Activated CD8-positive, alpha-beta T cell treated with anti-CD3 and anti-CD28 coated beads for 36 hours (primary cell): ENCODE data around the gene C11orf97. TPM values are rescaled to one million over a fixed set of nuclear protein-coding genes. Genes with fewer than 3 reads are reported as not detected.

Experiments
- ATAC-seq: fragments of 200-7000 bp; cut with Tn5 transposase; one replicate; pipeline ENCODE4 v1.10.0; 2021; ENCODE audit warnings: mild to moderate bottlenecking, moderate library complexity
- CTCF ChIA-PET: fragments of 350-600 bp; sonication (Branson Sonifier 250); formaldehyde crosslinking; loops from one replicate; lab custom pipeline; 2021; ENCODE audit warnings: antibody characterized with exemption; lab: Charles Lee
- POLR2A ChIA-PET: fragments of 350-600 bp; sonication (Branson Sonifier 250); formaldehyde crosslinking; loops from one replicate; lab custom pipeline; 2021; ENCODE audit warnings: antibody characterized with exemption; lab: Charles Lee
- DNase-seq: peaks from one replicate; pipeline ENCODE4 v3.0.0-alpha.2; 2020
- H3K27ac Mint-ChIP-seq: one replicate; pipeline ENCODE4 v1.8.0; 2021; ENCODE audit warnings: mild to moderate bottlenecking, mixed read lengths
- H3K27me3 Mint-ChIP-seq: one replicate; pipeline ENCODE4 v1.8.0; 2021; ENCODE audit warnings: mixed read lengths
- H3K36me3 Mint-ChIP-seq: one replicate; pipeline ENCODE4 v1.8.0; 2021; ENCODE audit warnings: low read depth, mixed read lengths
- H3K4me1 Mint-ChIP-seq: one replicate; pipeline ENCODE4 v1.8.0; 2021; ENCODE audit warnings: low read depth, mixed read lengths
- H3K4me3 Mint-ChIP-seq: one replicate; pipeline ENCODE4 v1.8.0; 2021; ENCODE audit warnings: mild to moderate bottlenecking, moderate library complexity, mixed read lengths
- H3K9me3 Mint-ChIP-seq: one replicate; pipeline ENCODE4 v1.8.0; 2021; ENCODE audit warnings: mixed read lengths
- CTCF ChIP-seq: fragments of 200-600 bp; IDR thresholded peaks from one replicate; pipeline ENCODE4 v1.8.0; 2022; ENCODE audit warnings: antibody characterized with exemption, mild to moderate bottlenecking
- intact Hi-C: fragments of 100-400 bp; cut with micrococcal nuclease; formaldehyde crosslinking; loops from one replicate; pipeline ENCODE4 v1.10.0; 2022
- total RNA-seq, 2 experiments: library from RNA; stranded (reverse); gene quantifications; one replicate each; pipeline ENCODE4 v1.2.3, GENCODE V29; 2021

Gene C11orf97
- total RNA-seq, 2 experiments from 2014 or later: not detected

- CTCF ChIA-PET: no interaction called here
- ATAC-seq: no peak
- POLR2A ChIA-PET: no interaction called here
- Mint-ChIP-seq H3K4me1 (peaks cover 8% of the 10 kb centered on the region), H3K36me3 (no peaks in the 10 kb centered on the region), H3K27ac (no peak overlapping the region), H3K27me3 (peaks cover 12% of the 10 kb centered on the region), H3K4me3 (no peak overlapping the region), H3K9me3 (no peaks in the 10 kb centered on the region)
- intact Hi-C loops: no loop called here
- no peak for TF ChIP-seq CTCF
- no peak for DNase-seq
These were observed 27.2 kb downstream of the C11orf97 start for GRCh38 chr11:94539420-94539819.

GRCh38 chr11:94543695-94544645, 31.7 kb downstream of the C11orf97 start, which contains the start of gene FUT4:
Gene FUT4, plus strand, starts transcription at chr11:94543921. Its CDS starts 213 bp downstream, at chr11:94544134.
- Mint-ChIP-seq H3K27ac (peak within 1 kb of the TSS; percentile 99), H3K4me3 (peak within 1 kb of the TSS; percentile 90), H3K36me3 (peaks cover 14% of the 10 kb centered on the region), H3K9me3 (no peaks in the 10 kb centered on the region), H3K4me1 (peaks cover 35% of the 10 kb centered on the region), H3K27me3 (no peaks in the 10 kb centered on the region)
- intact Hi-C loops: no loop called here
- ATAC-seq: peak; percentile 81
- DNase-seq: peak; percentile 78
- ChIA-PET POLR2A (interaction anchor here (0.6 to 1.0 kb wide), 2 partner anchors 31 to 761 kb away, joined by 3 read pairs; partner anchors contain the start of gene C11orf97), CTCF (no interaction called here)
- TF ChIP-seq CTCF: no peak

- intact Hi-C loops: no loop called here
- no peak for TF ChIP-seq CTCF
- no peaks in the 10 kb centered on the region for H3K27me3 Mint-ChIP-seq
- DNase-seq (peak; percentile 48), ATAC-seq (no peak)
- ChIA-PET POLR2A (interaction anchor here (0.6 to 1.0 kb wide), 2 partner anchors 32 to 762 kb away, joined by 3 read pairs; partner anchors contain the start of gene C11orf97), CTCF (no interaction called here)
- no peak overlapping the region for H3K27ac Mint-ChIP-seq
- peak overlapping the region; percentile 71 for H3K4me3 Mint-ChIP-seq
- peaks cover 39% of the 10 kb centered on the region for H3K4me1 Mint-ChIP-seq
- peaks cover 14% of the 10 kb centered on the region for H3K36me3 Mint-ChIP-seq
- no peaks in the 10 kb centered on the region for H3K9me3 Mint-ChIP-seq
These were observed 32.5 kb downstream of the C11orf97 start for GRCh38 chr11:94544646-94545263.

- ChIA-PET POLR2A (interaction anchor here (0.8 kb wide), 1 partner anchor 46 kb away, joined by 3 read pairs; no protein-coding TSS in a partner anchor), CTCF (interaction anchor here (1.3 kb wide), 1 partner anchor 9 kb away, joined by 4 read pairs; no protein-coding TSS in a partner anchor)
- Mint-ChIP-seq H3K4me1 (peaks cover 45% of the 10 kb centered on the region), H3K36me3 (peaks cover 14% of the 10 kb centered on the region), H3K27ac (peak overlapping the region; percentile 30), H3K4me3 (peak overlapping the region; percentile 71), H3K27me3 (no peaks in the 10 kb centered on the region), H3K9me3 (no peaks in the 10 kb centered on the region)
- ATAC-seq: no peak
- no peak for DNase-seq
- intact Hi-C loops: no loop called here
- no peak for TF ChIP-seq CTCF
These were observed 33.3 kb downstream of the C11orf97 start for GRCh38 chr11:94545264-94546161.
